HUES64 (cell line): ENCODE data around the gene CAV3.

ENCODE experiments used
- H3K27ac ChIP-seq: 2 replicates; pipeline ENCODE4 v1.7.0; 2013; ENCODE audit warnings: low read depth, low read length, inconsistent platforms
- H3K27me3 ChIP-seq: 2 replicates; pipeline ENCODE4 v1.6.1; 2013; ENCODE audit warnings: mild to moderate bottlenecking, low read length; ENCODE audit not compliant: insufficient read depth
- H3K36me3 ChIP-seq: 2 replicates; pipeline ENCODE4 v1.6.1; 2013; ENCODE audit warnings: mild to moderate bottlenecking, low read length; ENCODE audit not compliant: insufficient read depth
- H3K4me1 ChIP-seq: 2 replicates; pipeline ENCODE4 v1.6.1; 2013; ENCODE audit warnings: mild to moderate bottlenecking, low read length, moderate library complexity; ENCODE audit not compliant: insufficient read depth
- H3K4me3 ChIP-seq: 2 replicates; pipeline ENCODE4 v1.5.1; 2013; ENCODE audit warnings: mild to moderate bottlenecking, low read length, moderate library complexity
- H3K9ac ChIP-seq: 2 replicates; pipeline ENCODE4 v1.6.1; 2013; ENCODE audit warnings: mild to moderate bottlenecking, low read depth, low read length
- H3K9me3 ChIP-seq: 2 replicates; pipeline ENCODE4 v1.6.1; 2013; ENCODE audit warnings: low read depth, low read length; ENCODE audit not compliant: insufficient read depth
- WGBS: fragments of 150-250, 120-280 bp; methylation state at CpG from one replicate; pipeline ENCODE4 v1.1.7; 2013; ENCODE audit warnings: missing lambda C conversion rate; 5-methylcytosine and 5-hydroxymethylcytosine counted together

Gene CAV3

DNA sequence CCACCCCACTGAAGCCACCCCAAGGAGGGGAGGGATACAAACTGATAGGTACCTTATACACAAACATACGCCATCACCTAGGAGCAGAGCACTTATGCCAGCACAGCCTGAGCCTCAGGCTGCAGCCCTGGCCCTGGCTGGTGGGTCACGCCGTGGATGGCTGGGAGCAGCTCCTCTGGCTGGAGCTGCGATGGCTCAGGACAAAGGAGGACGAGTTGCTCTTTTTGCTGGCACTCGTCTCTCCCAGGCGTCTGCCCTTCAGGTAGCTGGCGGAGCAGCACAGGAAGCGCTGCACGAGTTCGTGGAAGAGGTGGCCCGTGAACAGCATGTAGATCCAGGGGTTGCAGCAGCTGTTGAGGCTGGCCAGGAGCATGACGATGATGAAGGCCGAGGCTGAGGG lies 19.2 kb downstream of the CAV3 start:
- Histone ChIP-seq H3K9ac (no peak overlapping the region), H3K27ac (no peak overlapping the region), H3K9me3 (no peaks in the 10 kb centered on the region), H3K4me3 (no peak overlapping the region), H3K4me1 (no peaks in the 10 kb centered on the region), H3K36me3 (no peaks in the 10 kb centered on the region), H3K27me3 (peaks cover 1% of the 10 kb centered on the region; the same call in 1 of the 2 replicates)
- 90% methylated on average over 14 of the region's 14 CpGs for WGBS

- Histone ChIP-seq H3K27ac (no peak overlapping the region), H3K9ac (no peak overlapping the region), H3K4me1 (no peaks in the 10 kb centered on the region), H3K4me3 (no peak overlapping the region), H3K27me3 (0 out of 2 replicates have a peak, but pooled peaks cover 4% of the 10 kb centered on the region), H3K36me3 (no peaks in the 10 kb centered on the region), H3K9me3 (no peaks in the 10 kb centered on the region)
- WGBS: 67% methylated on average over 1 of the region's 3 CpGs
These were observed 21.5 kb downstream of the CAV3 start for GRCh38 chr3:8755097-8755496.

GRCh38 chr3:8755564-8756237 lies 22.1 kb downstream of the CAV3 start:
- H3K9me3 ChIP-seq: no peaks in the 10 kb centered on the region
- WGBS: 69% methylated on average over 6 of the region's 6 CpGs
- H3K4me3 ChIP-seq: no peak overlapping the region
- H3K27ac ChIP-seq: no peak overlapping the region
- no peak overlapping the region for H3K9ac ChIP-seq
- 0 out of 2 replicates have a peak, but pooled peaks cover 4% of the 10 kb centered on the region for H3K27me3 ChIP-seq
- H3K4me1 ChIP-seq: no peaks in the 10 kb centered on the region
- no peaks in the 10 kb centered on the region for H3K36me3 ChIP-seq

DNA sequence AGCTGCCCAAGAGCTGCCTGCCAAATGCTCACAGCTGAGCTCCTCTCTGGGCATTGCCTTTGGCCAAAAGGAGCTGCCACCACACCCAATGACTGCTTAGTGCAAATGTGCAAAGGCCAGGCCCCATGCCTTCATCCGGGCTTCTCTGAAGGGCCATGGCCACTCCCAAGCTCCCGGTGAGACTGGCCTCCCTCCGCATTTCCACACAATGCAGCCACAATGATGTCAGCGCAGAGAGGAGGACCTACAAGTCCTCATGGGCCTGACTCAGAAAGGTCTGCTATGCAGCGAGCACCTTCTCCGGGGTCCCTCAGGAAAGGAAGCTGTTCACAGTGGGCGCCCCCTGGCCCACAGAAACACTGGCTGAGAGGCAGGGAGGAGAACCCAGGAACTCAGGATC lies 23.1 kb downstream of the CAV3 start:
- H3K27me3 ChIP-seq: 0 out of 2 replicates have a peak, but pooled peaks cover 4% of the 10 kb centered on the region
- H3K27ac ChIP-seq: no peak overlapping the region
- H3K36me3 ChIP-seq: no peaks in the 10 kb centered on the region
- H3K9me3 ChIP-seq: no peaks in the 10 kb centered on the region
- H3K4me1 ChIP-seq: no peaks in the 10 kb centered on the region
- H3K9ac ChIP-seq: no peak overlapping the region
- no peak overlapping the region for H3K4me3 ChIP-seq
- 81% methylated on average over 7 of the region's 7 CpGs for WGBS

GRCh38 chr3:8757551-8758518 lies 24.2 kb downstream of the CAV3 start:
- Histone ChIP-seq H3K4me3 (no peak overlapping the region), H3K36me3 (no peaks in the 10 kb centered on the region), H3K27ac (no peak overlapping the region), H3K27me3 (0 out of 2 replicates have a peak, but pooled peaks cover 4% of the 10 kb centered on the region), H3K4me1 (no peaks in the 10 kb centered on the region), H3K9me3 (no peaks in the 10 kb centered on the region), H3K9ac (no peak overlapping the region)
- WGBS: 88% methylated on average over 24 of the region's 24 CpGs

GRCh38 chr3:8759038-8759707 lies 25.6 kb downstream of the CAV3 start:
- Histone ChIP-seq H3K36me3 (no peaks in the 10 kb centered on the region), H3K9me3 (no peaks in the 10 kb centered on the region), H3K4me3 (no peak overlapping the region), H3K27ac (no peak overlapping the region), H3K4me1 (no peaks in the 10 kb centered on the region), H3K9ac (no peak overlapping the region), H3K27me3 (peaks cover 8% of the 10 kb centered on the region)
- 93% methylated on average over 7 of the region's 7 CpGs for WGBS

GRCh38 chr3:8760091-8760490 lies 26.5 kb downstream of the CAV3 start:
- Histone ChIP-seq H3K27me3 (peaks cover 17% of the 10 kb centered on the region), H3K9me3 (no peaks in the 10 kb centered on the region), H3K4me1 (no peaks in the 10 kb centered on the region), H3K4me3 (no peak overlapping the region), H3K9ac (no peak overlapping the region), H3K36me3 (no peaks in the 10 kb centered on the region), H3K27ac (no peak overlapping the region)
- 94% methylated on average over 5 of the region's 5 CpGs for WGBS

- no peak overlapping the region for H3K9ac ChIP-seq
- no peaks in the 10 kb centered on the region for H3K4me1 ChIP-seq
- 91% methylated on average over 5 of the region's 5 CpGs for WGBS
- H3K27ac ChIP-seq: no peak overlapping the region
- no peak overlapping the region for H3K4me3 ChIP-seq
- H3K27me3 ChIP-seq: peaks cover 21% of the 10 kb centered on the region
- no peaks in the 10 kb centered on the region for H3K36me3 ChIP-seq
- no peaks in the 10 kb centered on the region for H3K9me3 ChIP-seq
These were observed 26.9 kb downstream of the CAV3 start for GRCh38 chr3:8760506-8760905.

DNA sequence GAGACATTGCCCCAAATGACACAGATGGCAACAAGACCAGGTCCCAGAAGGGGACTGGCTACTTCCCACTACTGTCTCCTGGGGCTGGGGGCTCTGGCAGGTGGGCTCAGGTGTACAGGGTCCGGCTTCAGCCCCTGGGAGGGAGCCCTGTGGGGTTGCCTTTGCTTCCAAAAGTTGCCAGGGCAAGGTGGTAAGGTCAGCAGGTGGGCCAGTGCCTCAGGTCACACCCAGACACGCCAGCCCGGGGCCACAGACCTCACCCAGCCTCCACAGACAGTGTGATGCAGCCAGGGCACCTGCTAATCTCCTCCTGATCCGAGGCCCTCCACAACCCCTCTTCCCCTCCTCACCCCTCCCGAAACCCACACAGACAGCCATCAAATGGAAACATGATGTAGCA lies 28.3 kb downstream of the CAV3 start:
- WGBS: 92% methylated on average over 5 of the region's 5 CpGs
- Histone ChIP-seq H3K9ac (no peak overlapping the region), H3K27me3 (peaks cover 35% of the 10 kb centered on the region), H3K9me3 (no peaks in the 10 kb centered on the region), H3K4me3 (no peak overlapping the region), H3K36me3 (no peaks in the 10 kb centered on the region), H3K27ac (no peak overlapping the region), H3K4me1 (no peaks in the 10 kb centered on the region)

- Histone ChIP-seq H3K4me3 (no peak overlapping the region), H3K36me3 (no peaks in the 10 kb centered on the region), H3K27ac (no peak overlapping the region), H3K27me3 (peaks cover 43% of the 10 kb centered on the region), H3K9ac (no peak overlapping the region), H3K4me1 (no peaks in the 10 kb centered on the region), H3K9me3 (no peaks in the 10 kb centered on the region)
- WGBS: 96% methylated on average over 11 of the region's 11 CpGs
These were observed 29.2 kb downstream of the CAV3 start for GRCh38 chr3:8762607-8763377.
